ENCODE measurements around the gene PCNX2. TPM values are rescaled to one million over a fixed set of nuclear protein-coding genes. Genes with fewer than 3 reads are reported as not detected.

Gene PCNX2
- total RNA-seq, 2 experiments from 2014 or later, result 46.4 to 49.4 TPM

GRCh38 chr1:233140499-233140898 is 155.0 kb downstream of the PCNX2 start:
- H3K4me1 ChIP-seq (ENCODE audit: insufficient read depth, low read length), result no peaks in the 10 kb centered on the region
- no peak overlapping the region for H3K4me3 ChIP-seq (ENCODE audit: low read length)
- H3K27ac Mint-ChIP-seq, result no peak overlapping the region
- POLR2A ChIA-PET, result no interaction called here
- intact Hi-C loops (cut with DNase I, micrococcal nuclease), result no loop called here
- H3K9me3 ChIP-seq (ENCODE audit: control insufficient read depth in 1 of 2, insufficient read depth in 1 of 2, low read length in 2 of 2), result no peaks in the 10 kb centered on the region
- no peaks in the 10 kb centered on the region for H3K27me3 ChIP-seq (ENCODE audit: control insufficient read depth in 1 of 2, insufficient read depth in 2 of 2, low read length in 2 of 2)
- H3K9me3 Mint-ChIP-seq, result no peaks in the 10 kb centered on the region
- no peak overlapping the region for H3K27ac ChIP-seq (ENCODE audit: low read depth in 1 of 2, low read length in 2 of 2)
- no peaks in the 10 kb centered on the region for H3K27me3 Mint-ChIP-seq
- ATAC-seq (ENCODE audit: poor library complexity), result no peak
- H3K4me1 Mint-ChIP-seq (ENCODE audit: low read depth), result no peaks in the 10 kb centered on the region
- peaks cover 5% of the 10 kb centered on the region for H3K36me3 ChIP-seq (ENCODE audit: insufficient read depth, low read length)
- no peak overlapping the region for H3K4me3 Mint-ChIP-seq
- TF ChIP-seq CTCF (IDR thresholded peaks at IDR 0.05), result no peak
- H3K36me3 Mint-ChIP-seq (ENCODE audit: low read depth), result peaks cover 33% of the 10 kb centered on the region
- CTCF ChIA-PET, result no interaction called here
- no peak for DNase-seq

GRCh38 chr1:233138788-233139585 is 156.5 kb downstream of the PCNX2 start:
- intact Hi-C loops (cut with DNase I, micrococcal nuclease), result no loop called here
- H3K9me3 ChIP-seq (ENCODE audit: control insufficient read depth in 1 of 2, insufficient read depth in 1 of 2, low read length in 2 of 2), result no peaks in the 10 kb centered on the region
- Mint-ChIP-seq H3K9me3 (no peaks in the 10 kb centered on the region), H3K4me1 (ENCODE audit: low read depth) (no peaks in the 10 kb centered on the region), H3K27me3 (no peaks in the 10 kb centered on the region), H3K27ac (no peak overlapping the region), H3K36me3 (ENCODE audit: low read depth) (peaks cover 48% of the 10 kb centered on the region), H3K4me3 (no peak overlapping the region)
- no peak overlapping the region for H3K27ac ChIP-seq (ENCODE audit: low read depth in 1 of 2, low read length in 2 of 2)
- no peaks in the 10 kb centered on the region for H3K27me3 ChIP-seq (ENCODE audit: control insufficient read depth in 1 of 2, insufficient read depth in 2 of 2, low read length in 2 of 2)
- TF ChIP-seq CTCF (IDR thresholded peaks at IDR 0.05), result no peak
- no peak overlapping the region for H3K4me3 ChIP-seq (ENCODE audit: low read length)
- no peaks in the 10 kb centered on the region for H3K4me1 ChIP-seq (ENCODE audit: insufficient read depth, low read length)
- POLR2A ChIA-PET, result no interaction called here
- ATAC-seq (ENCODE audit: poor library complexity), result no peak
- CTCF ChIA-PET, result no interaction called here
- H3K36me3 ChIP-seq (ENCODE audit: insufficient read depth, low read length), result peaks cover 9% of the 10 kb centered on the region
- no peak for DNase-seq

GRCh38 chr1:233135833-233136232 is 159.7 kb downstream of the PCNX2 start:
- ATAC-seq (ENCODE audit: poor library complexity), result no peak
- ChIA-PET POLR2A (no interaction called here), CTCF (no interaction called here)
- Histone ChIP-seq H3K4me1 (ENCODE audit: insufficient read depth, low read length) (no peaks in the 10 kb centered on the region), H3K9me3 (ENCODE audit: control insufficient read depth in 1 of 2, insufficient read depth in 1 of 2, low read length in 2 of 2) (no peaks in the 10 kb centered on the region), H3K27me3 (ENCODE audit: control insufficient read depth in 1 of 2, insufficient read depth in 2 of 2, low read length in 2 of 2) (no peaks in the 10 kb centered on the region), H3K4me3 (ENCODE audit: low read length) (no peak overlapping the region), H3K27ac (ENCODE audit: low read depth in 1 of 2, low read length in 2 of 2) (no peak overlapping the region), H3K36me3 (ENCODE audit: insufficient read depth, low read length) (peaks cover 22% of the 10 kb centered on the region)
- DNase-seq, result no peak
- no peak for TF ChIP-seq CTCF (IDR thresholded peaks at IDR 0.05)
- Mint-ChIP-seq H3K4me1 (ENCODE audit: low read depth) (no peaks in the 10 kb centered on the region), H3K27me3 (no peaks in the 10 kb centered on the region), H3K36me3 (ENCODE audit: low read depth) (peaks cover 68% of the 10 kb centered on the region), H3K4me3 (no peak overlapping the region), H3K27ac (no peak overlapping the region), H3K9me3 (no peaks in the 10 kb centered on the region)
- intact Hi-C loops (cut with DNase I, micrococcal nuclease), result no loop called here
